NCI-H446 (cell line): ENCODE measurements around the gene C1orf53.
"Not testable (repeated sequence)": the region's sequence is repeated elsewhere in the genome, so short reads cannot be mapped to it uniquely, and the experiment has no call there.

Experiments
- DNase-seq, 2 experiments: peaks; one replicate each; lab custom pipeline; 2025; lab: John Stamatoyannopoulos, UW

The C1orf53 gene

DNA sequence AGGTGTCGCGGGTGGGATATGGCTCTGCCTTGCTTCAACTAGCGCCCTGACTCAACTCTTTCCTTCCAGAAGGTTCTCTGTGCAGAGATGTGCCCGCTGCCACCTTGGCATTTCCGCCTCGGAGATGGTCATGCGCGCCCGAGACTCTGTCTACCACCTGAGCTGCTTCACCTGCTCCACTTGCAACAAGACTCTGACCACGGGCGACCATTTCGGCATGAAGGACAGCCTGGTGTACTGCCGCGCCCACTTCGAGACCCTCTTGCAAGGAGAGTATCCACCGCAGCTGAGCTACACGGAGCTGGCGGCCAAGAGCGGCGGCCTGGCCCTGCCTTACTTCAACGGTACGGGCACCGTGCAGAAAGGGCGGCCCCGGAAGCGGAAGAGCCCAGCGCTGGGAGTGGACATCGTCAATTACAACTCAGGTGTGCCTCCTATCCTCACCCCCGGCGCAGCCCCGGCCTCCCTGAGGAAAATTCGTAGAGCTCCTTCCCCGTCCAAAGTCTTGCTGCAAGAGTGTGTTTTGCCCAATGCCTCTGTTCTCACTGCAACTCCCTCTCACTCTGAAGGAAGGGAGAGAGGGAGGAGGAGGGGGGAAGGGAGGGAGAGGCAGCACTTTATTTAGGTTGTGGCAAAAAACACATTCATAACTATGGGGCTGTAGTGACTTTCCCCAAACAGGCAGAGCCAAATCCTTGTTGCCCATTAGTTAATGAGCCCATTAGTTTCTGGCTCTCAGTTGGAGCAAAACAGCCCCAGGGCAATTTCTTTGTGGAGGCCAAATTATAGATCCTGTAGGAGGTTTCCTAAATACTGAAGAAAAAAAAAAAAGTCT is 19.0 kb downstream of the C1orf53 start:
- DNase-seq = no peak

DNA sequence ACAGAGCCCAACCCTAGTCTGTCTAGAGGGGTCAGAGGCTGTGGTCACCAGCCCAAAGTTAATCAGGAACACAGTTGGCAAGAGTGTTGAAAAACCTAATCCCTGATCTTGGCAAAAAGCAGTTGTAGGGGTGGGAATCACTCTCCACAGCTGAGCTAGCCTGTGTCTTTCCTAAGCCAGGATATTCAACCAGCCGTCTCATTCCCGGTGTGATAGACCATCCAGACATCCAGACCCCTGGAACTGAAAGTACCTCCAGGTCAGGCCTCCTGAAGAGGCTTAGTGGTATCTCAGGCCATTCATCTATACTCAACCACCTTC is 19.6 kb downstream of the C1orf53 start:
- no peak for DNase-seq

DNA sequence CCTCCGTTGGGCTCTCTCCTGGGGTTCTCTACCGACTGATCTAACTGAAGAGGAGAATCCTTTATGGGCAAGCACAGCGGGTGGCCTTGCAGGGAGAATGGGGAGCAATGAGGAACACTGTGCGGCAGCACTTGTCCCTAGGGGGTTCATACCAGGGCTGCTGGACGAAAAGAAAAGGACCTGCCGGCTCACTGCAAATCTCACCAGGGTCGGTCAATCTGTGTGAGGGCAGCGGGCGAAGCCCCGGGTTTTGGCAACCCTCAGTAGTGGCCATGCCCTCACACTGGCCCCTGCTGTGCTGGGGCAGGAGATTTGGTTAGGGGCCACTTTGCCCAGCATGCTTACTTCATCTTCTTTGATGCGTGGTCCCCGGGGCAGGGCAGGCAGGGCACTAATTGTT is 20.6 kb downstream of the C1orf53 start:
- DNase-seq = no peak

DNA sequence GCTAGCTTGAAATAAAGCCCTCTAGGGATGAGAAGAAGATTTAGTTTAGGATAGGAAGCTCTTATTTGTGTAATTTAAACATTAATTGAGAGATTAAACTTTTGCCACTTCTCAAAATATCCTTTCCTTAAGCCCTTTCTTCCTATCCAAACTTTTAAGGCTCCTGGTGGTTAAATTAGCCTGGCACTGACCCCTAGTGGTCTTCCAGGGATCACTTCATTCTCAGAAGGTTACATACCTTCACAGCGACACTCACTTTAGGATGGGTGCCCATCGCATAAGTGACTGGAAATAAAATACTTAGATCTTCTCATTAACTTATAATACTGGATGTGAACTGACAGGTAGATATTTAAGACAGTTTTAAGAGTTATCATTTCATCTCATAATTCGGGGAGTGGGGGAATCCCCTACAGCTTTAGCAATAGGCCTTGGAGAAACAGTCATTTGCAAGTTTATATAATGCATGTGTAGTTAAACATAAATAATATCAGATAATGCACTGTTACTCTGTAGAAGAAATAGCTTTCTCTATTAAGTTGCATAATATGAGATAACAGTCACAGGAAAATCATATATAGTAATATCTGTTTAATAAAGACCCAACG is 22.2 kb downstream of the C1orf53 start:
- peak; percentile 23 to 66 for DNase-seq

DNA sequence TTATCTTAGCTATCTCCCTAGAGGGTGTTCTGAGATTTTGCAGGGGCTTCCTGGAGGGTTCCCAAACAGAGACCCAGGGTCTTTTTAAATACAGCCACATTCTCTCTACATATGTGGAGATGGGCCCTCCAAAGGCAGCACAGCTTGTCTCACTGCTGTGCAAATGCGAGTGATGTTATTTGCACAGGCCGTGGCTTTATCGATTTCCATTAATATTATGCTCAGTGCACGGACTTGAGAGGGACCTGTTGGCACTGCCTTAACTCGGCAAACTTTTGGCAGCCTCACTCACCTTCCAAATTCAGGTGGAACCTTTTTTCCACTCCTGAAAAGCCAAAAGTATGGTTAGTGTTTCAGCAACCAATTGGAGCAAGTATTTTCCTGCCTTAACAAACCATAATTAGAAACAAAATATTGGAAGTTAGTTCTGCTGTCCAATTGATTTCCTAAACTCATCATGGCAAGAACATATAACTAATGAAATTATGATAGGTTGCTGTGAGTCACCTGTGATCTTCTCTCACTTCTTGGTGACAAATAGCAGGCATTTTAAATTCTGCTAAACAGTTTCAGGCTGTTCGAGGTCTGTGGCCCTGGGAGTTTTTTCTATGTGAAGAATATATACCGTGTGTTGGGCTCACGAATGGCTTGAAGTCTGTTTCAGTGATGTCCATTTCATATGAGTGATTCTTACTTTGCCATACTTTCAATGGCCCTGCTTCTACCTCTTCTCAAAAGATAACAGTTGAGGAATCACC is 25.7 kb downstream of the C1orf53 start:
- no peak for DNase-seq

DNA sequence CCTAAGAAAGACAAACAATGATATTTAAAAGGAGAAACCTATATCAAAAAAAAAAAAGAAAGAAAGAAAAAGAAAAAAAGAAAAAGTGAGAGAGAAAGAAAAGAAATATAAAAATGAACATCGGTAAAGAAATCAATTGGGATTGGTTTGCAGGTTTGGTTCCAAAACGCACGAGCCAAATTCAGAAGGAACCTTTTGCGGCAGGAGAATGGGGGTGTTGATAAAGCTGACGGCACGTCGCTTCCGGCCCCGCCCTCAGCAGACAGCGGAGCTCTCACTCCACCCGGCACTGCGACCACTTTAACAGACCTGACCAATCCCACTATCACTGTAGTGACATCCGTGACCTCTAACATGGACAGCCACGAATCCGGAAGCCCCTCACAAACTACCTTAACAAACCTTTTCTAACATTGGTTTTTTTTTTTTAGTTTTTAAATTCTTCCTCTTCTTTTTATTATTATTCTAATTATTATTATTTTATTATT is 26.5 kb downstream of the C1orf53 start:
- DNase-seq = no peak

DNA sequence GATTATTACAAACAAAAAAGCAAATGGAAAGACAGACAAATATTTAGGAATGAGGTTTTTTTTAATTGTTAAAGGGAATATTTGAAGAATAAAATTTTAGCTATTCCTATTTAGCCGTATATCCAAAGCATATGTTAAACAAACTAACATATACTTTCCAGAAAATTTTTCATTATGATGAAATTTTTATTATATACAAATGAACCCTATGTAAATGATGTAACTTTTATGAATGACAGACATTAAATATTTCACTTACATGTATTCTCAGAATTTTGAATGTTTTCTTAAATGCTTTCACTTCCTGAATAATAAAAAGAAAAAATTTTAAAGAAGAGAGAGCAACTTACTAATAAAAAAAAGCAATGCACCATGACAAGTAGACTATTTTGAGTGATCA is 30.6 kb downstream of the C1orf53 start:
- no peak for DNase-seq

DNA sequence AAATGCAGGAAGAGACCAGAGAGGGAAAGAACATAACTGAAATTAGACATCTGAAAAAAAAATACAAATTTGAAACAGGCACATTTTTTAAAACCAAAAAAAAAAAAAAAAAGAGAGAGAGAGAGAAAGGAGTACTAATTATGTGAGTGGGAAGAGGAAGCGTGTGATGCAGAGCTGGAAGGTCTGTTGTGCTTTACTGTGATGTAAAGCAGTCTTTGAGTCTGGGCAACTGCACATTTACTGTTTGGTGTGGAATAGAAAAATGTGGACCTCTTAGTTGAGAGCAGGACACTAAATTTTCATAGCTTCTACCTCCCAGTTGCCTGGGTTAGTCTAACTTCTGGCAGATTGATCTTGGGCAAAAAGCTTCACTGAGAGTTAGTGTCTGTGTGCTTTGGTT is 31.2 kb downstream of the C1orf53 start:
- no peak for DNase-seq

DNA sequence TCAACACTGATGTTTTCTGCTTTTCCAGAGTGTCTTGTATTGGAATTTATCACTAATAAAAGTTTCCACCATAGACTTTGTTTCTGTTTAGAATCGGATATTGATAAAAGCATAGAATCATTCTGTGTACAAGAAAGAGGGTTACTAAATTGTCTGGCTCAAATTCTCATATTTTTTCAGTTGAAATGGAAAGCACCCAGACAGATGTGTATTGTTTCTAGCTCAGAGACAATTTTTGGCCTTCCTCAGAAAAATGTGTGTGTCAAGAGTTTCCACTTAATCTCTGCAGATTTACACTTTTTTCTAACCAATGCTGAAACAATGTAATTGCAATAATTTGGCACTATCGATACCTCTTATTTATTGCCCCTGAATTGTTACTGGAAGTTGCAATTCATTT is 35.0 kb downstream of the C1orf53 start:
- DNase-seq = no peak

DNA sequence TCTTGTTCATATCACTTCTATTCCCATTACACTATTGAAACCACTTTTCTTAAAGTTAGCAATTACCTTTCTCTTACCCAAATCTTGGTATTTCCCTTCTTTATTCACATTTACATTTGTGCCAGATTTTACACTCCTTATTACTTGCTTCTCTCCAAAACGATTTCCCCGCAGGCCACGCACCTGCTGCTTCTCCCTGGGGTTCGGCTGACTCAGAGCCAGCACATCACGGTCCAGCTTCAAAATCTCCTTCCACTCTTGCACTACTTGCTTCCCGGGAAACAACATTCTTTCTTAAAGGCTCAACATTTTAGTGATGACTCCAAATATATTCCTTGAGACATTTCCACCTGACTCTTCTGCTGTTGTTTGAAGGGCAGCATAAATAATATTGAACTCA is 35.5 kb downstream of the C1orf53 start:
- no peak for DNase-seq

DNA sequence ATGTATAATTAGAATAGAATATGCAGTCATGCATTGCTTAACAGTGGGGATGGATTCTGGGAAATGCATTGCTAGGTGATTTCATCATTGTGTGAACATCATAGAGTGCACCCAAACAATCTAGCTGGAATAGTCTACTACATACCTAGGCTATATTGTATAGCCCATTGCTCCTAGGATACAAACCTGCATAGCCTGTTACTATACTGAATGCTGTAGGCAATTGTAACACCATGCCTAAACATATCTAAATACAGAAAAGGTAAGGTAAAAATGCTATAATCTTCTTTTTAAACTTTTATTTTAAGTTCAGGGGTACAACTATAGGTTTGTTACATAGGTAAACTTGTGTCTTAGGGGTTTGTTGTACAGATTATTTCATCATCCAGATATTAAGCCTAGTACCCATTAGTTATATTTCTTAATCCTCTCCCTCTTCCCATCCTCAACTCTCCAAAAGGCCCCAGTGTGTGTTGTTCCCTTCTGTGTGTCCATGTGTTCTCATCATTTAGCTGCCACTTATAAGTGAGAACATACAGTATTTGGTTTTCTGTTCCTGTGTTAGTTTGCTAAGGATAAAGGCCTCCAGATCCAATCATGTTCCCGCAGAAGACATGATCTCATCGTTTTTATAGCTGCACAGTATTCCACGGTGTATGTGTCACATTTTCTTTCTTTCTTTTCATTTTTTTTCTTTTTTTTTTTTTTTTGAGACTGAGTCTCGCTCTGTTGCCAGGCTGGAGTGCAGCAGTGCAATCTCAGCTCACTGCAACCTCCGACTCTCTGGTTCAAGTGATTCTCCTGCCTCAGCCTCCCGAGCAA is 36.9 kb downstream of the C1orf53 start:
- not testable (repeated sequence) for DNase-seq

DNA sequence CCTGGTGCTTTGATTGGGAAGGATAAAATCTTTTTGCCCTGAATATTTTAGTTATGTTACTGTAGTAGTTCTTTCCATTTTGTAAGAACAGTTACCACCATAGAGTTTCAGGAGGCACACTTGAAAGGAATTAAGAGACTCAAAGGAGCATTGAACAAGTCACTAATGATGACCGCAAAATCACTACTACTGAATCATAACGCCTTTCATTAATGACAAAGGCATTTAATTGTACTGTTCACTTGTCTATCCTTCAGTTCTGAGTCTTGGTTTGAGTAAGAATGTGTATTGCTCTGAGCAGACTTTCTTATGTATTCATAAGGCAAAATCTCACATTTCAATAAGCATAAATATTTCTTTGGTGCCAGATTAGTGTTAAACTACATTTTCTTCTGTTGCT is 39.6 kb downstream of the C1orf53 start:
- DNase-seq = no peak

DNA sequence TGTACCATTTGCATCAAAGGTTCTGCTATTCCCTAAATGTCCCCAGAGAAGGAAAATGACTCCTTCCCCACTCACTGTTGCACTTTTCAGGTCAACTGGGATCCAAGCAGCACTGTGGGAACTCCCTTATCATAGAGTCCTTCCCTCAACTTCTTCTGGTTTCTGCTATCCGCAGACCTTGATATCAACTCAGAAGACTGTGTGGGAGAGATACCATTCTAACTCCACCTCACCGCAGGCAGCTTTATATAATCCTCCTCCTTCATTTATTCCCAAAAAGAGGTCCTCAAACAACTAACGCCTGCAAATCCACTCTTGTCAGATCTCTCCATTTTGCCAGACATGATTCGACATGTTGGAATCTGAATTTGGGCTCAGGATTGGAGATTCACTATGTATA is 42.1 kb downstream of the C1orf53 start:
- DNase-seq = no peak

DNA sequence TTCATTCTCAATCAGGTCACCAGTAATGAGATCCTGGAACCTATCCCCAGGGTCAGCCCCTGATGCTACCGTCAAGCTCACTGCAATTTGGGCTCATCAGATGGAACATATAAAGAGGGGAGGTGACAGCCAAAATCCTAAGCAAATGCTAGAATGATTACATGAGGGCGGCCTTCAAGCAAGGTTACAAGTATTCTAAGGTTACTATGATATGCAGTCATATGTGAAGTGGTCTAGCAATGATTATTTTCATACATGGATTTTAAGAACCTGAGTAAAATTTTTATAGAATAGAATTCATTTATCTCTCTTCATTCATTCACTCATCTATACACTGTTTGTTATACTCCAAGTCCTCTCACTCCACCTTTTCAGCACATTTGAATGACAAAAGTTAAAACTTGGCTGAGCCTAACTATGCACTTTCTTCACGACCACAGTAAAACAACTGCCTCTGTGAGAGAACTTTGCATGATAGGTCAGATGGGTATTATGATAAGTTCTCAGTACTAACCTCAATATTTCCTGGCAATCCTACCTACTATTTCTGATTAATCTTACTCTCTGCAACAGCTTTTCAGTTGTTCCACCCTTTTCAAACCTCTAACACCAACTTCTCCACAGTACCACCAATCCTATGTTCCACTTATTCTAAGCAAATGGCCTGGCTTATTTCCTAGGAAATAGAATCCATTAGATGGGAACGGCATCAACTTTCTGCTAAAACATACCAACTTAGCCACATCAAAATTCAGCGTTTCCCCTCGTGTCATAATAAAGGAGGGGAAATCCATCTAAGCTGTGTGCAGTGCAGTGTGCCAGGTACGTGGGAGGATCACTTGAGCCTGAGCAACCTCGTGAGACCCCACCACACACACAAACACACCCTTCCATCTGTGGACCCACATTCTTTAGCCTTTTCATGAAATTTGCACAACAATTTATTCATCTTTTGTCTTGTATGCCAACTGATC is 46.8 kb downstream of the C1orf53 start:
- no peak for DNase-seq

DNA sequence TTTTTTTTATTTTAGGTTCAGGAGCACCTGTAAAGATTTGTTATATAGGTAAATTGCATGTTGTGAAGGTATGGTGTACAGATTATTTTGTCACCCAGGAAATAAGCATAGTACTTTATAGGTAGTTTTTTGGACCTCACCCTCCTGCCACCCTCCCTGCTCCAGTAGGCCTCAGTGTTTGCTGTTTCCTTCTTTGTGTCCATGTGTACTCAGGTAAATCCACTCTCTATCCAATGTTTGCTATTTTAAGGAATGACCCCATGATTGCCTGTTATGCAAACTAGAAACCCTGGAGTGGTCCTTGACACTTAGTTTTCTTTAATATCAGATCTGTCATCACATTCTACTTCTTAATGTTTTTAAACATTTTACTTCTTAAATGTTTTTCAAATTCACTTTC is 48.7 kb downstream of the C1orf53 start:
- no peak for DNase-seq

DNA sequence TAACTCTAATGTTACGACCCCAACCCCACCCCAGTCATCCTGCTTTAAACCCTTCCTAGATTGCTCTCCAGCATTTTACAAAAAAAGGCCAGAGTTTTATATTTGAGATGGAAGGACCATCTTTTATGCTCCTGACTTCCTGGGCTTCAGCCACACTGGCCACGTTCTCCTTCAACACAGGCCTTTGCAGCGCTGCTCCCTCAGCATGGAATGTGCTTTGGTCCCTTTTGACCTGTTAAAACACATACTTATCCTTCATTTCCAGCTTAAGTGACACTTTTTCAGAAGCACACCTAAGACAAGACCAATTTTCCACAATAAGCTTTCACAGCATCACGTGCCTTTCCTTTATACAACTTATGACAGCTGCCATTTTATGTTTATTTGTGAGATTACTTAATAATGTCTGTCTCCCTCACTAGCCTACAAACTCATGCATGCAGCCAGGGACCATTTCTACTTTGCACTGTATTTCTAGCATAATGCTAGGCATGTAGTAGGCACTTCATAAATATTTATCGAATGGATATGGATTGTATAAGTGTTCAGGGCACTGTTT is 49.3 kb downstream of the C1orf53 start:
- DNase-seq = no peak

DNA sequence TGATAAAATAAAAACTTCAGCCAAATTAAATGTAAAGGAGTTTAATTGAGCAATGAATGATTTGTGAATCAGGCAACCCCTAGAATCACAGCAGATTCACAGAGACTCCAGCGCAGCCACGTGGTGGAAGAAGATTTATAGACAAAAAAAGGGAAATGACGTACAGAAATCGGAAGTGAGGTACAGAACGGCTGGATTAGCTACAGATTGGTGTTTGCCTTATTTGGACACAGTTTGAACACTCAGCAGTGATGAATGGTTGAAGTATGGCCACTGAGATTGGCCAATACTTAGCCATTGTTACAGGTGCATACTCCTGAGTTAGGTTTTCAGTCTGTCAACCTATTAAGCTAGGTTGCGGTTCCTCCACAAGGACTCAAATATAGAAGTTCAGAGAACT is 51.0 kb downstream of the C1orf53 start:
- not testable (repeated sequence) for DNase-seq

DNA sequence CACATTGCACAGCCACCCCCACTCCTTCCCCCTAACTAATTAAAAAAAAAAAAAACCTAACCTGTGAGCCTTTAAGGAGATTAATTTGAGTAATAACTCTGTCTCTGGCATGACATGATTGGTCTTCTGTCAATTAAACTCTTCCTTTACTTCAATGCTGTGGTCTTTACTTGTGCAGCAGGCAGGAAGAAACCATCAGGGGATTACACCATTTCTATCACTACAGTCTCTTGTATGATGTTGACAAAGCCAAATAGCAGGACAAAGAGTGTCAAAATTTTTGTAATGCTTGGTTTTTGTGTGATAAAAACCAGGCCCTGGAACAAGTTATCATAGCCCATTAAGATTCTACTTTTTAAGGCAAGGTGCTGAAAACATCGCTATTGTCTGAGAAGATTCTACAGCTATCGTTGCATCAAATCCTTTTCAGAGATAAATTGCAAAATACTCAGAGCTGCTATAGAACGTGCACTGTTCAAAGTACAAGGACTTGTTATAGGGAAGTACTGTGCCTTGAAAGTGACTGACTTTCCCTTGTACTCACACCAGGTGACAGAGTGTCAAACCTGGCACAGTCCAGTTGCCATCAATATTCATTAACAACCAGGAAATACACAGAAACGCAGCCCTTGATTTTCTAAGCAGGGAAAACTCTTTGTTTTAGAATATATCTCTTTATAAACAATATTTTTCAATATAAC is 52.4 kb downstream of the C1orf53 start:
- no peak for DNase-seq

DNA sequence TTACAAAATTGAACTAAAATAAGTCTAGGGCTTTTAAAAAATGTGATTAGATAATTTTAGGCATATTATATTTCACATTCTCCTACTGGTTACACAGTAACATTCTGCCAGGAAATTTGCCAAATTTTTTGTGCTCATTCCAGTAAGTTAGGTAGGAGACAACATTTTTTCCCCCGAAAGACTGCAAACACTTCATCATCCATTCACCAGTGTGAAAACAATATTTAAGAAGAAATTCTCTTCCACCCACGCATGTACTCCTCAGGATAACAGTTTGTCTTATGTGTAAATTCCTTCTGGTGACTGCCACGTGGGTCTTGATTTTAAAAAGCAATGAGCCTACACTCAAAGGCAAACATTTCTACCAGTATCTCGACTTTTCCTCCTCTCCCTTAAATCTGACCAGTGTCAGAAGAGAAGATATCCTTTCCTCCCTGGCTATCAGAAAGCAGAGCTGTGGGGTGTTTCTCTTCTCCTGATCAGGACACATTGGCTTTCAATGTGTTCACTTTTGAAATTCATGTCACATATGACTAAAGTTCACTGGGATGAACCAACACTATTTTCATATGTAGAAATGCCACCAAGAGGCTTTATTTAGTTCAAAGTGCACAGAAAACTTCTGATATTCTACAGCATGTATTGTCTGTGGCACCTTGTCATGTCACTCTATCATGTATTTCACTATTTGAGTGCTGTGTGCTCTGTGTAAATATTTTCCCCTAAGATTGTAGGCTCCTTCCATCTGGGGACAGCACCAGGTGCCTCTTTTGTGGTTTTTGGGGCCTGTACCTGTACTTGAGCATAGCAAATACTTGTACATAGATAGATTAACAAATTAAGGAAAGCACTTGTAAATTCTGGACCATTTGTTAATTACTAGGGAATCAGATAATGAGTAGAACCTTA is 53.3 kb downstream of the C1orf53 start:
- peak in 1 of 2 experiments; percentile 31 for DNase-seq
